Stimulated activated CD4-positive, alpha-beta T cell treated with anti-CD3 and anti-CD28 coated beads, Interleukin-2, amount 100 ng/mL, for 48 hours (primary cell): ENCODE results near the gene CBR4.
A peak's percentile ranks its signal among the peaks of the same experiment; 100 is the strongest.
"Not testable (repeated sequence)": the region's sequence is repeated elsewhere in the genome, so short reads cannot be mapped to it uniquely, and the experiment has no call there.

Experiments
- DNase-seq, 2 donors: peaks; one replicate each; pipeline ENCODE4 v3.0.0-alpha.2; 2020

Gene CBR4

GRCh38 chr4:169010125-169011023 is at the start of gene CBR4:
CBR4 (minus strand) TSS chr4:169010255; CDS start chr4:169010089, 166 bp downstream.
- peak; percentile 87 to 88 for DNase-seq

- DNase-seq: no peak
Observed at GRCh38 chr4:169059306-169060211, 49.5 kb upstream of the CBR4 start.

- DNase-seq: no peak
Observed at GRCh38 chr4:169058312-169058711, 48.3 kb upstream of the CBR4 start.

- no peak for DNase-seq
Observed at GRCh38 chr4:169054879-169055278, 44.8 kb upstream of the CBR4 start.

- no peak for DNase-seq
Observed at GRCh38 chr4:169052594-169052945, 42.5 kb upstream of the CBR4 start.

GRCh38 chr4:169051761-169052593 is 41.9 kb upstream of the CBR4 start:
- DNase-seq: no peak

- DNase-seq: no peak
Observed at GRCh38 chr4:169050881-169051760, 41.1 kb upstream of the CBR4 start.

- no peak for DNase-seq
Observed at GRCh38 chr4:169050284-169050683, 40.2 kb upstream of the CBR4 start.

- no peak for DNase-seq
Observed at GRCh38 chr4:169048868-169049414, 38.9 kb upstream of the CBR4 start.

- DNase-seq: no peak
Observed at GRCh38 chr4:169047956-169048355, 37.9 kb upstream of the CBR4 start.

GRCh38 chr4:169045862-169046584 is 36.0 kb upstream of the CBR4 start:
- no peak for DNase-seq

- DNase-seq: no peak
Observed at GRCh38 chr4:169044714-169045447, 34.8 kb upstream of the CBR4 start.

- DNase-seq: no peak
Observed at GRCh38 chr4:169042608-169043007, 32.6 kb upstream of the CBR4 start.

- no peak for DNase-seq
Observed at GRCh38 chr4:169040559-169041261, 30.7 kb upstream of the CBR4 start.

GRCh38 chr4:169039251-169039954 is 29.3 kb upstream of the CBR4 start:
- DNase-seq: no peak

GRCh38 chr4:169037506-169037905 is 27.5 kb upstream of the CBR4 start:
- DNase-seq: no peak

- DNase-seq: not testable (repeated sequence)
Observed at GRCh38 chr4:169035871-169036620, 26.0 kb upstream of the CBR4 start.

GRCh38 chr4:169033660-169034059 is 23.6 kb upstream of the CBR4 start:
- DNase-seq: no peak
